Gastrocnemius medialis (tissue), 4 donors: Measurements from ENCODE around the gene BRCC3.

ENCODE experiments used
- CTCF ChIP-seq, 5 experiments: fragments of 450-650 bp in 3 of 5; fragments of 200-600 bp in 2 of 5; sonication (generic) in 2 of 5; IDR thresholded peaks in 4 of 5; conservative IDR thresholded peaks in 1 of 5; 1 replicate in 4 of 5; 2 replicates in 1 of 5; pipeline ENCODE4 v1.5.1; 2016 to 2019; ENCODE audit warnings: antibody characterized with exemption in 5 of 5, mild to moderate bottlenecking in 3 of 5, moderate library complexity in 3 of 5
- POLR2A ChIP-seq, 2 donors: fragments of 450-650 bp; IDR thresholded peaks; one replicate each; pipeline ENCODE4 v1.6.1; 2017; ENCODE audit warnings: antibody characterized with exemption in 2 of 2, mild to moderate bottlenecking in 2 of 2, moderate library complexity in 2 of 2

- TF ChIP-seq CTCF (IDR thresholded peaks at IDR 0.05 in 4 of 5, conservative IDR thresholded peaks at IDR 0.05 in 1 of 5) (no peak), POLR2A (IDR thresholded peaks at IDR 0.05) (no peak)
Observed at GRCh38 chrX:155055494-155055893, 15.8 kb upstream of the BRCC3 start.
